Stimulated activated CD4-positive, alpha-beta T cell treated with anti-CD3 and anti-CD28 coated beads, TNF-alpha, amount 100 ng/mL, for 1 hour (primary cell): ENCODE results near the gene ADNP2.

Experiments used
- DNase-seq, 3 donors: peaks; one replicate each; pipeline ENCODE4 v3.0.0-alpha.2; 2020; ENCODE audit warnings: low read depth in 3 of 3, low spot score in 1 of 3

ADNP2 gene

GRCh38 chr18:80105369-80106167 lies 3.5 kb upstream of the ADNP2 start:
- no peak for DNase-seq

GRCh38 chr18:80106482-80107051 lies 2.5 kb upstream of the ADNP2 start:
- DNase-seq: no peak

- no peak for DNase-seq
Measured at GRCh38 chr18:80107426-80107825, 1.6 kb upstream of the ADNP2 start.

- DNase-seq: no peak
Measured at GRCh38 chr18:80108121-80108536, 933 bp upstream of the ADNP2 start.

- DNase-seq: no peak
Measured at GRCh38 chr18:80109676-80110078, 615 bp downstream of the ADNP2 start.

DNA sequence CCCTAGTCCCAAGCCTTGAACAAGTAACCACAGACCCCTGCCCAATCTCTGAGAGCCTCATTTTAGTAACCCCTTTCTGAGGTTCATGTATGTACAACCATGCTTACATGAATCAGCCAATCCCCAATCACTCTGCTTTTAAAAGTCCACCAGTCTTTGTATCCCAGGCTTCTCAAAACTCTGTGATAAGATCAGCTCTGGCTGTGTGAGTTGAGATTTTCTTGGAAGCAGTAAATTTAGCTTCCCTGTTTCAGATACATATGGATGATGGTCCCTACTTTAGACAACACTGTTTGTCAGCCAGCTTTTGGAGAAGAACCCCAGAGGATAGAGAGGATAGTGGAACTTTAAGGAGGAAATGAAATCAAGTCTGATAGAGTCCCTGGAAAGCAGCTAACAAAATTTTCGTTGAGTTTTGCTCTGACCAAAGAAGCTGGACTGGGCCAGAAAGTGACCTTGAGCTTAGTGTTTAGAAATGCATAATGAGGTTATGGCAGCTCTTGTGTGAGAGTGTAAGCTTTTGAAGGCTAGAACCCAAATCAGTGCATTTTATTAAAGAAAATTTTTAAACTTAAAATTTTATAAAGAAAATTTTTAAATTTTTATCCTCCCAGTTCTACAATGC lies 3.7 kb downstream of the ADNP2 start:
- DNase-seq: no peak

DNA sequence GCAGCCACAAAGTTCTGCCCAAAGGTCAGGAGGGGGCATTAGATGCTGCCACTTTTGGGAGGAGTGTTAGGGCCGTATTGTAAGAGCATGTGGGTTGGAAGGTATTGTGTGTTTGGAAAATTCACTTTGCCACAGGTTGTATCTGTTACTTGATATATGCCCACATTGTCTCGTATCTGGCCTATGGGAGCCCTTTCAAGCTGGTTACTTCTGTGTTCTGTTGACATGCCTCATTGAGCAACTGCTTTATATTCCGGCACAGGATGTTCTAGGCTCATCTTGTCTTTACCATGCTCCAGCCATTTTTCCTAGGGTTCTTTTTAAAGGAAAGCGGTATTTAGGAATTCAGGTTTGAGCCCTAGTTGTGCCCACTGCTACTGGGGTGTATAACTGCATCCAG lies 6.0 kb downstream of the ADNP2 start:
- DNase-seq: no peak

DNA sequence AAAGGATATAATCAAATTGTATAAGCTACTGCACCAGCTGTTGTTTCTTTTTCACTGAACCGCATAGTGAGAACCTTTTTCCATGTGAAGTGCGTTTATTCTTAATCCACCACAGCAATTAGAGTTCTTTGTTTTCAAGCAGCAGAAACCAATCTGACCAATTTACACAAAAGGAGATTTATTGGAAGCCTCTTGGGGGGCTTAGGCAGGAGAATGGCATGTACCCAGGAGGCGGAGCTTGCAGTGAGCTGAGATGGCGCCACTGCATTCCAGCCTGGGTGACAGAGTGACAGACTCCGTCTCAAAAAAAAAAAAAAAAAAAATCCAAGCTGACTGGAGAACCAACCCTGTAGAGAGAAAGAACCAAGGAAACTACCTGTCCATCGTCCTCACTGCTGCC lies 10.0 kb downstream of the ADNP2 start:
- no peak for DNase-seq

DNA sequence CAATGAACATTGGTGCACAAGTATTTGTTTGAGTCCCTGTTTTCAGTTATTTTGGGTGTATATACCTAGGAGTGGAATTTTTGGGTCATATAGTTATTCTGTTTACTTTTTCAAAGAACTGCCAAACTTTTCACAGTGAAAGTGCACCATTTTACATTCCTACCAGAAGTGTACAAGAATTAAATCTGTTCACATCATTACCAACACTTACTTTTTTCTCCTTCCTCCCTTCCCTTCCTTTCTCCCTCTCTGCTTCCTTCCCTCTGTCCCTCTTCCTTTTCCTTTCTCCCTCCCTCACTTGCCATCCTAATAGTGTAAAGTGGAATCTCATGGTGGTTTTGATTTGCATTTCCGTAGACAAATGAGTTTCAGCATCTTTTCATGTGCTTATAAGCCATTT lies 11.9 kb downstream of the ADNP2 start:
- DNase-seq: no peak

DNA sequence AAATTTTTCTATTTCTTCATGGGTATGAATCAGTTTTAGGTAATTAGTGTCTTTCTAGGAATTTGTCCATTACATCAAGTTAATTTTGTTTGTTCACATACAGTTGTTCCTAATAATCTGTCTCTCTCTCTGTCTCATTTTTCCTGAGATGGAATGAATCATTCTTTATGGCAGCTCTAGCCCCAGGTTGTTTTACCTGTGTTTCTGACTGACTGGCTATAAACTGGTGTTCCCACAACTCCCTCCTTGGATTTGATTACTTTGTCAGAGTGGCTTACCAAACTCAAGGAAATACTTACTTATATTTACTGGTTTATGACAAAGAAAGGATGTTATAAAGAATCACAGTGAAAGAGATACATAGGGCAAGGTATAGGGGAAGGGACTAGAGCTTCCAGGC lies 15.1 kb downstream of the ADNP2 start:
- DNase-seq: no peak

- no peak for DNase-seq
Measured at GRCh38 chr18:80126797-80127196, 17.7 kb downstream of the ADNP2 start.

DNA sequence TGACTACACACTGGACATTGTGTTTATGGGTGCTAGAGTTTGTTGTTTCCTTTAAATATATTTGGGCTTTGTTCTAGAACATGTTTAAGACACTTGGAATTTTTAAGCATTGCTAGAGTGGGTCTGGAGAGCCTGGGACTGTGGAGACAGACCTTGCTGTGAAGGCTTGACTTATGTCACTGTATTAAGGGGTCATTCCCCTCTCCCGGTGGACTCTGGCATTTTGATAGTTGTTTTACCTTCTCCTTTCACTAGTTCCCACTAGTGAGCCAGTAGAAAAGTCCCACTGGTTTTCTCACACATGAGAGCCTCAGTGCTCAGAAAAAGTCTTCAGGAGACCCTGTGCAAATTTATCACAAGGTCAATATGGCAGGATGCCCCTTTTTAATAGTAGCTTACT lies 18.6 kb downstream of the ADNP2 start:
- DNase-seq: no peak

DNA sequence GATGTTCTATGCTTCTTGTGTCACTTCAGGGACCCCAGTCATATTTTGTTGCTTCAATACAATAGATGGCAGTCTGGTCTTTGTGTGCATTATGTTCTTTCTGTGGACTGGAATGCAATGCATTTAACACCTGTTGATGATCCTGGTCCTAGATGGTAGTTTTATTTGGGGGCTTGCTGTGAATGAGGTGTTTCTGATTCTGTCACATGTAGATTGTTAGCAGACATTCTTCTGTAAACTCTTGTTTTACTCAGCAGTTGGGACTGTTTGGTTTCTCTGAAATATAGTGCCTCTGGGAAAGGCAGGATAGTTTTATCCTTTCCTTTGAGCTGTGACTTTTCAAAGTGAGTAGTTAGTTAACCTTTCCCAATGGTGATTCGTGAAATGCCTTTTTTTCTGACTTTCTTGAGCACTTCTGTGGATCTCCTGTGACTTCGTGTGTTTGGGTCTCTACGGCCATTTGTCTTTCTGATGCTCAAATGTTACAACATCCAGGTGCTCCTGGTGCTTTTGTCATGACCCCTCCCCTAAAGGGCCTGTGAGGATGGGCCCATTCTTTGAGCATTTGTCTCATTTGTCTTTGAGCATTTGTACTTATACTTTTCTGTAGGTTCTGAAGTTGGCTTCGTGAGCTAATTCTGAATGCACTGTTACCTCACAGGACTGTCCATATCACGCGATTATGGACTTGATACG lies 20.8 kb downstream of the ADNP2 start:
- no peak for DNase-seq

GRCh38 chr18:80130555-80130954 lies 21.5 kb downstream of the ADNP2 start:
- DNase-seq: no peak

GRCh38 chr18:80132180-80132812 lies 23.2 kb downstream of the ADNP2 start:
- no peak for DNase-seq

DNA sequence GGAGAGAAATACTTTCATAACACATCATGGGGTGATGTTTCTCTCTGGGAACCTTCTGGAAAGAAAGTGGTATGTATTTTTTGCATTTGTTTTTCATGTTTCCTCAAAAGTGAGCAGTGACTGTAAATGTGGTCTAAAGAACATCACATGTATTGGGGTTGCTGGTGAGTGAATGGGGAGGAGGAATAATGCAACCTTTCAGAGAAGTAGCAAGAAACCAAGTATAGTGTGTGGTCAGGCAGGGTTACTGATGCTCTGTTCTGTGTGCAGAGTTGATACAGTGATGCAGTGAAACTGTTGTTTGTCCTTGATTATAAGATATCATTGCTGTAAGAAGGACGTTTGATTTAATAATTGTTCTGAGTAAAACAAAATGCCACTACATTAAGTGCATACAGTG lies 24.1 kb downstream of the ADNP2 start:
- DNase-seq: no peak

GRCh38 chr18:80135136-80135535 lies 26.1 kb downstream of the ADNP2 start:
- no peak for DNase-seq

- no peak for DNase-seq
Measured at GRCh38 chr18:80136679-80137078, 27.6 kb downstream of the ADNP2 start.

DNA sequence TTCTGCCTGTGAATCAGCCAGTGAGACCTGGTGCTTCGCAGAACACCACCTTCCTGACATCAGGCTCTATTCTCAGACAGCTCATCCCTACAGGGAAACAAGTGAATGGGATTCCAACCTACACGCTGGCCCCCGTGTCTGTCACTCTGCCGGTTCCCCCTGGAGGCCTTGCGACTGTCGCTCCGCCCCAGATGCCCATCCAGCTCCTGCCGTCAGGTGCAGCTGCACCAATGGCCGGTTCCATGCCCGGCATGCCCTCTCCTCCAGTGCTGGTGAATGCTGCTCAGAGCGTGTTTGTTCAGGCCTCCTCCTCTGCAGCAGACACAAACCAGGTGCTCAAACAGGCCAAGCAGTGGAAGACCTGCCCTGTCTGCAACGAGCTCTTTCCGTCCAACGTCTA lies 28.1 kb downstream of the ADNP2 start:
- DNase-seq: no peak

DNA sequence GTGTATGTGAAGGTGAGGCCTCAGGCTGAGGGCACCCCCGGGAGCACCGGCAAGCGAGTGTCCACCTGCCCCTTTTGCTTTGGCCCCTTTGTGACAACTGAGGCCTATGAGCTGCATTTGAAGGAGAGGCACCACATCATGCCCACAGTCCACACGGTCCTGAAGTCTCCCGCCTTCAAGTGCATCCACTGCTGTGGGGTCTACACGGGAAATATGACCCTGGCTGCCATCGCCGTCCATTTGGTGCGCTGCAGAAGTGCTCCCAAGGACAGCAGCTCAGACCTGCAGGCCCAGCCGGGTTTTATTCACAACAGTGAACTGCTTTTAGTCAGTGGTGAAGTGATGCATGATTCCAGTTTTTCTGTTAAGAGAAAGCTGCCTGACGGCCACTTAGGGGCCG lies 28.9 kb downstream of the ADNP2 start:
- DNase-seq: no peak

- no peak for DNase-seq
Measured at GRCh38 chr18:80140455-80140985, 31.5 kb downstream of the ADNP2 start.
